ENCODE data around the gene TUNAR.
A peak's percentile ranks its signal among the peaks of the same experiment; 100 is the strongest.

TUNAR gene

GRCh38 chr14:95876761-95877538, at the start of gene TUNAR:
Gene TUNAR (plus strand): TSS chr14:95876832.
- peak; percentile 28 for DNase-seq

- DNase-seq, result no peak
Measured at GRCh38 chr14:95828649-95829265, 47.9 kb upstream of the TUNAR start.

GRCh38 chr14:95829321-95829720, 47.3 kb upstream of the TUNAR start:
- DNase-seq, result no peak

- DNase-seq, result no peak
Measured at GRCh38 chr14:95830386-95830785, 46.2 kb upstream of the TUNAR start.

- DNase-seq, result no peak
Measured at GRCh38 chr14:95831041-95831440, 45.6 kb upstream of the TUNAR start.

GRCh38 chr14:95831468-95831867, 45.2 kb upstream of the TUNAR start:
- no peak for DNase-seq

GRCh38 chr14:95832012-95832411, 44.6 kb upstream of the TUNAR start:
- no peak for DNase-seq

- DNase-seq, result no peak
Measured at GRCh38 chr14:95833429-95833828, 43.2 kb upstream of the TUNAR start.

- DNase-seq, result no peak
Measured at GRCh38 chr14:95834496-95834895, 42.1 kb upstream of the TUNAR start.

- DNase-seq, result no peak
Measured at GRCh38 chr14:95835121-95835730, 41.4 kb upstream of the TUNAR start.

GRCh38 chr14:95838862-95839261, 37.8 kb upstream of the TUNAR start:
- no peak for DNase-seq

- DNase-seq, result no peak
Measured at GRCh38 chr14:95840094-95840700, 36.4 kb upstream of the TUNAR start.

- DNase-seq, result no peak
Measured at GRCh38 chr14:95841668-95842067, 35.0 kb upstream of the TUNAR start.

- no peak for DNase-seq
Measured at GRCh38 chr14:95849761-95850160, 26.9 kb upstream of the TUNAR start.

- DNase-seq, result no peak
Measured at GRCh38 chr14:95850429-95850828, 26.2 kb upstream of the TUNAR start.

- DNase-seq, result no peak
Measured at GRCh38 chr14:95855606-95856005, 21.0 kb upstream of the TUNAR start.

GRCh38 chr14:95857275-95857674, 19.4 kb upstream of the TUNAR start:
- no peak for DNase-seq

GRCh38 chr14:95858893-95859292, 17.7 kb upstream of the TUNAR start:
- DNase-seq, result no peak

- no peak for DNase-seq
Measured at GRCh38 chr14:95862243-95862642, 14.4 kb upstream of the TUNAR start.

- no peak for DNase-seq
Measured at GRCh38 chr14:95863295-95863694, 13.3 kb upstream of the TUNAR start.

GRCh38 chr14:95869776-95870175, 6.9 kb upstream of the TUNAR start:
- no peak for DNase-seq

GRCh38 chr14:95870772-95871171, 5.9 kb upstream of the TUNAR start:
- DNase-seq, result no peak

GRCh38 chr14:95871531-95871930, 5.1 kb upstream of the TUNAR start:
- DNase-seq, result no peak

- DNase-seq, result no peak
Measured at GRCh38 chr14:95872777-95873176, 3.9 kb upstream of the TUNAR start.
